ENCODE measurements around the gene MAPKAP1.

DNA sequence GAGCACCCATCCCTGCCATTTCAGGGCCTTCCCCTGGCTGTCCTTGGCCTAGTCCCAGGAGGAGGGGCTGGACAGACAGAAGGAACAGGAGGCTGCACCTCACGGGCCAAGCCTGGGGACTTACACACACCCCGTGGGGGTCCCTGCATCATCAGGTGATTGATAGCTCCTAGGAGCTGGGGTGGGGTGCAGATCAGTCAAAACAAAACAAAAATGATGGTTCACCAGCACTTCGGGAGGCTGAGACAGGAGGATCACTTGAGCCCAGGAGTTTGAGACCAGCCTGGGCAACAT is 276.0 kb downstream of the MAPKAP1 start:
- TF ChIP-seq, protein P1, sequence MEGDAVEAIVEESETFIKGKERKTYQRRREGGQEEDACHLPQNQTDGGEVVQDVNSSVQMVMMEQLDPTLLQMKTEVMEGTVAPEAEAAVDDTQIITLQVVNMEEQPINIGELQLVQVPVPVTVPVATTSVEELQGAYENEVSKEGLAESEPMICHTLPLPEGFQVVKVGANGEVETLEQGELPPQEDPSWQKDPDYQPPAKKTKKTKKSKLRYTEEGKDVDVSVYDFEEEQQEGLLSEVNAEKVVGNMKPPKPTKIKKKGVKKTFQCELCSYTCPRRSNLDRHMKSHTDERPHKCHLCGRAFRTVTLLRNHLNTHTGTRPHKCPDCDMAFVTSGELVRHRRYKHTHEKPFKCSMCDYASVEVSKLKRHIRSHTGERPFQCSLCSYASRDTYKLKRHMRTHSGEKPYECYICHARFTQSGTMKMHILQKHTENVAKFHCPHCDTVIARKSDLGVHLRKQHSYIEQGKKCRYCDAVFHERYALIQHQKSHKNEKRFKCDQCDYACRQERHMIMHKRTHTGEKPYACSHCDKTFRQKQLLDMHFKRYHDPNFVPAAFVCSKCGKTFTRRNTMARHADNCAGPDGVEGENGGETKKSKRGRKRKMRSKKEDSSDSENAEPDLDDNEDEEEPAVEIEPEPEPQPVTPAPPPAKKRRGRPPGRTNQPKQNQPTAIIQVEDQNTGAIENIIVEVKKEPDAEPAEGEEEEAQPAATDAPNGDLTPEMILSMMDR (IDR thresholded peaks at IDR 0.05), result no peak
- no peak for TF ChIP-seq EZH2phosphoT487 (IDR thresholded peaks at IDR 0.05)
